Keratinocyte (primary cell): ENCODE results near the gene DLG2. TPM values are rescaled to one million over a fixed set of nuclear protein-coding genes. Genes with fewer than 3 reads are reported as not detected.

Source experiments
- DNase-seq: peaks from one replicate; pipeline ENCODE4 v3.0.0-alpha.2; 2011; ENCODE audit warnings: low read depth, missing footprints, low spot score
- FAIRE-seq: peaks from 2 replicates; lab custom pipeline; 2011; peaks lifted over from hg19 to GRCh38; lab: Jason Lieb, UNC
- H2AFZ ChIP-seq: 2 replicates; pipeline ENCODE4 v1.6.0; 2012; ENCODE audit warnings: low read length, control low read depth, inconsistent platforms; ENCODE audit not compliant: control insufficient read depth
- H3K27ac ChIP-seq: 2 replicates; pipeline ENCODE4 v1.5.1; 2011; ENCODE audit warnings: low read length; ENCODE audit not compliant: control insufficient read depth, insufficient read depth
- H3K27me3 ChIP-seq: 3 replicates; pipeline ENCODE4 v1.6.0; 2011; ENCODE audit warnings: low read length; ENCODE audit not compliant: control insufficient read depth, insufficient read depth; ENCODE audit errors: extremely low read depth
- H3K36me3 ChIP-seq, 2 experiments: 2 replicates in 1 of 2; 3 replicates in 1 of 2; pipeline ENCODE4 v1.5.1; 2011; ENCODE audit warnings: low read length in 2 of 2, mild to moderate bottlenecking in 1 of 2; ENCODE audit not compliant: control insufficient read depth in 2 of 2, insufficient read depth in 2 of 2; ENCODE audit errors: extremely low read depth in 1 of 2
- H3K4me1 ChIP-seq: 3 replicates; pipeline ENCODE4 v1.5.1; 2011; ENCODE audit warnings: low read length; ENCODE audit not compliant: control insufficient read depth, insufficient read depth; ENCODE audit errors: extremely low read depth
- H3K4me2 ChIP-seq: 3 replicates; pipeline ENCODE4 v1.6.0; 2011; ENCODE audit warnings: low read depth, low read length; ENCODE audit not compliant: control insufficient read depth, insufficient read depth; ENCODE audit errors: extremely low read depth
- H3K4me3 ChIP-seq, 3 experiments: fragments of 200-600 bp in 1 of 3; sonication (generic) in 1 of 3; 2 replicates in 2 of 3; 3 replicates in 1 of 3; pipeline ENCODE4 v1.5.1; 2011 to 2016; ENCODE audit warnings: low read length in 3 of 3, mild to moderate bottlenecking in 3 of 3, control low read depth in 2 of 3, inconsistent platforms in 1 of 3, low read depth in 1 of 3, mixed read lengths in 1 of 3, mixed run types in 1 of 3, moderate library complexity in 1 of 3; ENCODE audit not compliant: control insufficient read depth in 2 of 3, insufficient read depth in 2 of 3; ENCODE audit errors: extremely low read depth in 1 of 3
- H3K79me2 ChIP-seq: 2 replicates; pipeline ENCODE4 v1.6.0; 2012; ENCODE audit warnings: low read length; ENCODE audit not compliant: control insufficient read depth, insufficient read depth
- H3K9ac ChIP-seq: 3 replicates; pipeline ENCODE4 v1.6.0; 2011; ENCODE audit warnings: low read length; ENCODE audit not compliant: control insufficient read depth, insufficient read depth; ENCODE audit errors: extremely low read depth
- H3K9me1 ChIP-seq: 3 replicates; pipeline ENCODE4 v1.6.0; 2011; ENCODE audit warnings: low read length; ENCODE audit not compliant: control insufficient read depth, insufficient read depth; ENCODE audit errors: extremely low read depth
- H3K9me3 ChIP-seq: 2 replicates; pipeline ENCODE4 v1.5.1; 2012; ENCODE audit warnings: low read depth, low read length; ENCODE audit not compliant: control insufficient read depth
- H4K20me1 ChIP-seq: 3 replicates; pipeline ENCODE4 v1.6.0; 2011; ENCODE audit warnings: low read length; ENCODE audit not compliant: control insufficient read depth, insufficient read depth; ENCODE audit errors: extremely low read depth
- CTCF ChIP-seq, 3 experiments: IDR thresholded peaks in 1 of 3; conservative IDR thresholded peaks in 1 of 3; optimal IDR thresholded peaks in 1 of 3; 2 replicates in 2 of 3; 3 replicates in 1 of 3; pipeline versions ENCODE3 to v1.5.1; 2011; ENCODE audit warnings: low read length in 3 of 3, mild to moderate bottlenecking in 3 of 3, moderate library complexity in 2 of 3, control low read depth in 1 of 3, inconsistent platforms in 1 of 3; ENCODE audit not compliant: insufficient read depth in 2 of 3; ENCODE audit errors: extremely low read depth in 1 of 3
- EZH2 ChIP-seq: IDR thresholded peaks from one replicate; pipeline ENCODE4 v1.6.1; 2012; ENCODE audit warnings: inconsistent platforms, mild to moderate bottlenecking, low read length, moderate library complexity
- dilution Hi-C: fragments of 300-500 bp; cut with MboI; formaldehyde crosslinking; loops from one replicate; pipeline ENCODE4 v1.7.0; 2020; ENCODE audit warnings: low sequenced_read_pairs; ENCODE audit not compliant: extremely low pct_ligation_motif_present
- polyA plus RNA-seq, 5 experiments: library from polyadenylated mRNA; depleted of rRNA in 3 of 5; stranded (reverse) in 3 of 5; stranded (forward) in 1 of 5; unstranded in 1 of 5; fragments of >200 nt; gene quantifications; 1 replicate in 1 of 5; 2 replicates in 3 of 5; 3 replicates in 1 of 5; pipeline versions ENCODE4 v1.2.1 to v1.2.3, GENCODE V29; 2011 to 2012; ENCODE audit warnings: missing spikeins in 2 of 5, low read depth in 1 of 5, low replicate concordance in 1 of 5

Gene DLG2
- polyA plus RNA-seq, 1 donor (not counting 4 experiments of a cell fraction or from before 2014, with no cell fraction given), result 0.55 TPM

- DNase-seq (no peak), FAIRE-seq (no peak)
- H3K79me2 ChIP-seq, result no peaks in the 10 kb centered on the region
- H3K4me1 ChIP-seq, result no peaks in the 10 kb centered on the region
- H3K27me3 ChIP-seq, result no peaks in the 10 kb centered on the region
- no peaks in the 10 kb centered on the region for H4K20me1 ChIP-seq
- TF ChIP-seq CTCF (optimal IDR thresholded peaks at IDR 0.05 in 1 of 3, IDR thresholded peaks at IDR 0.05 in 1 of 3, conservative IDR thresholded peaks at IDR 0.05 in 1 of 3; ENCODE audit: extremely low read depth in 1 of 3, insufficient read depth in 2 of 3, low read length in 3 of 3), result no peak
- TF ChIP-seq EZH2, result no peak
- H3K9me3 ChIP-seq, result no peaks in the 10 kb centered on the region
- H3K9ac ChIP-seq, result no peak overlapping the region
- no peaks in the 10 kb centered on the region for H3K9me1 ChIP-seq
- no peak overlapping the region for H3K4me3 ChIP-seq
- dilution Hi-C loops, result no loop called here
- H3K36me3 ChIP-seq, result no peaks in the 10 kb centered on the region
- no peak overlapping the region for H3K27ac ChIP-seq
- H3K4me2 ChIP-seq, result no peak overlapping the region
- H2AFZ ChIP-seq, result no peak overlapping the region
These were observed 1718.8 kb downstream of the DLG2 start for GRCh38 chr11:83908298-83908856.

- Histone ChIP-seq H3K4me1 (no peaks in the 10 kb centered on the region), H3K4me2 (no peak overlapping the region), H3K4me3 (no peak overlapping the region), H3K27ac (no peak overlapping the region), H4K20me1 (no peaks in the 10 kb centered on the region), H2AFZ (no peak overlapping the region), H3K79me2 (no peaks in the 10 kb centered on the region), H3K27me3 (no peaks in the 10 kb centered on the region), H3K9me3 (no peaks in the 10 kb centered on the region), H3K36me3 (no peaks in the 10 kb centered on the region), H3K9ac (no peak overlapping the region), H3K9me1 (no peaks in the 10 kb centered on the region)
- dilution Hi-C loops, result no loop called here
- DNase-seq, result no peak
- no peak for TF ChIP-seq EZH2
- no peak for TF ChIP-seq CTCF (optimal IDR thresholded peaks at IDR 0.05 in 1 of 3, IDR thresholded peaks at IDR 0.05 in 1 of 3, conservative IDR thresholded peaks at IDR 0.05 in 1 of 3; ENCODE audit: extremely low read depth in 1 of 3, insufficient read depth in 2 of 3, low read length in 3 of 3)
- FAIRE-seq, result no peak
These were observed 1731.6 kb downstream of the DLG2 start for GRCh38 chr11:83895516-83895915.
